Measurements from ENCODE around the gene CBR1. TPM values are rescaled to one million over a fixed set of nuclear protein-coding genes. Genes with fewer than 3 reads are reported as not detected.

CBR1 gene
- polyA plus RNA-seq, 1 donor from 2014 or later, result 9.2 TPM

DNA sequence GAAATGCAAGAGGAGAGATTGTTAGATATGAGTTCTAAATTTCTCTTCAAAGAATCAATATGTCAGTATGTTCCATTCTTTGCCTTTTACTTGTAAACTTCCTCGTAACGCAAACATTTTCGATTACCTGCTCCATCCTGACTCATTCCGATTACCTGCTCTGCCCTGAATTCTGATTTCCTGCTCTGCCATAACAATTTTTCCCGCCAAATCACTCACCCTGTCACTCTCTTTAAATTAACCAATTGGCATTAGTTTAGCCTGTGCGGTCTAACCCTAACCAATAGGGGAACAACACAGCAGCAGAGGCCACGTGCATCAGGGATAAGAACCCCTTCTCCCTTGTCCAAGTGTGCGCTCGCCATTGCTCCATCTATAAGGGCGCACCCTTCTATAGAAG is 40.0 kb downstream of the CBR1 start:
- H3K36me3 ChIP-seq (ENCODE audit: insufficient read depth, low read length), result no peaks in the 10 kb centered on the region
- TF ChIP-seq EZH2 (IDR thresholded peaks at IDR 0.05; ENCODE audit: borderline replicate concordance, insufficient read depth, low read length, poor library complexity, severe bottlenecking) (no peak), SMC3 (conservative IDR thresholded peaks at IDR 0.05; ENCODE audit: poor library complexity) (no peak), POLR2AphosphoS5 (IDR thresholded peaks at IDR 0.05) (no peak), TAF1 (IDR thresholded peaks at IDR 0.05; ENCODE audit: low read depth) (no peak), RAD21 (conservative IDR thresholded peaks at IDR 0.05) (no peak), MXI1 (conservative IDR thresholded peaks at IDR 0.05; ENCODE audit: poor library complexity, severe bottlenecking) (no peak), REST (IDR thresholded peaks at IDR 0.05; ENCODE audit: borderline replicate concordance) (no peak), CTCF (IDR thresholded peaks at IDR 0.05; ENCODE audit: poor library complexity, severe bottlenecking) (no peak), EP300 (conservative IDR thresholded peaks at IDR 0.05; ENCODE audit: poor library complexity, severe bottlenecking) (no peak)
- no peak overlapping the region for H3K4me3 ChIP-seq (ENCODE audit: low read length)
- peaks cover 7% of the 10 kb centered on the region for H3K27me3 ChIP-seq (ENCODE audit: insufficient read depth, low read depth, low read length)
- no peaks in the 10 kb centered on the region for H3F3A ChIP-seq (ENCODE audit: insufficient read depth, low read length, poor library complexity, severe bottlenecking)
- H2AFZ ChIP-seq (ENCODE audit: low read depth, low read length), result no peak overlapping the region
- H3K9me2 ChIP-seq (ENCODE audit: insufficient read depth, low read length), result no peaks in the 10 kb centered on the region
- H3K79me2 ChIP-seq (replicated peaks; ENCODE audit: insufficient read depth, low read length), result no peaks in the 10 kb centered on the region
- no peak overlapping the region for H3K4me2 ChIP-seq (ENCODE audit: low read length)
- H3K9ac ChIP-seq (ENCODE audit: low read length), result no peak overlapping the region
- no peaks in the 10 kb centered on the region for H3K9me3 ChIP-seq (ENCODE audit: low read length)
- H4K20me1 ChIP-seq (ENCODE audit: insufficient read depth), result no peaks in the 10 kb centered on the region
- H3K27ac ChIP-seq (ENCODE audit: low read length), result no peak overlapping the region

DNA sequence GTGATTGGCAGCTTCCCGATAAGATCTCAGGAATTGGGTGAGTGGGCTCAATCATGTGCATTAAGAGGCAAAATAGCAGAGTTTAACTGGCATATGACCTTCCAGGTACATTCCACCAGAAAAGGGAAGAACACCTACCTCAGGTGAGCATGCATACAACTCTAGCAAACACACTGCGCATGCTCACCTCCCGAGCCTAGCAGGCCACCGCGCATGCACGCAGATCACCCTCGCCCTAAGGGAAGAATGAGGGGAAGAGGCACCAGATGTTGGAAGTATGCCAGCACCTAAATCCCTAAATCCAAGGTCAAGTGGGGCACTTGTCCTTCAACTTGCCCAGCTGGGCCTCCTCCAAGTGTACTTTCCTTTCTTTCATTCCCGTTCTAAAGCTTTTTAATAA is 41.4 kb downstream of the CBR1 start:
- H3K4me3 ChIP-seq (ENCODE audit: low read length), result no peak overlapping the region

More for the DNA sequence above, 41.4 kb downstream of the CBR1 start:
- Histone ChIP-seq H3K9me2 (ENCODE audit: insufficient read depth, low read length) (no peaks in the 10 kb centered on the region), H2AFZ (ENCODE audit: low read depth, low read length) (no peak overlapping the region), H3K79me2 (replicated peaks; ENCODE audit: insufficient read depth, low read length) (no peaks in the 10 kb centered on the region), H3K27ac (ENCODE audit: low read length) (no peak overlapping the region), H3F3A (ENCODE audit: insufficient read depth, low read length, poor library complexity, severe bottlenecking) (no peaks in the 10 kb centered on the region), H4K20me1 (ENCODE audit: insufficient read depth) (no peaks in the 10 kb centered on the region), H3K9me3 (ENCODE audit: low read length) (no peaks in the 10 kb centered on the region), H3K4me2 (ENCODE audit: low read length) (no peak overlapping the region), H3K36me3 (ENCODE audit: insufficient read depth, low read length) (no peaks in the 10 kb centered on the region), H3K27me3 (ENCODE audit: insufficient read depth, low read depth, low read length) (no peaks in the 10 kb centered on the region), H3K9ac (ENCODE audit: low read length) (no peak overlapping the region)
- no peak for TF ChIP-seq EP300 (conservative IDR thresholded peaks at IDR 0.05; ENCODE audit: poor library complexity, severe bottlenecking)
- no peak for TF ChIP-seq REST (IDR thresholded peaks at IDR 0.05; ENCODE audit: borderline replicate concordance)
- TF ChIP-seq POLR2AphosphoS5 (IDR thresholded peaks at IDR 0.05), result no peak
- TF ChIP-seq MXI1 (conservative IDR thresholded peaks at IDR 0.05; ENCODE audit: poor library complexity, severe bottlenecking), result no peak
- no peak for TF ChIP-seq SMC3 (conservative IDR thresholded peaks at IDR 0.05; ENCODE audit: poor library complexity)
- no peak for TF ChIP-seq EZH2 (IDR thresholded peaks at IDR 0.05; ENCODE audit: borderline replicate concordance, insufficient read depth, low read length, poor library complexity, severe bottlenecking)
- TF ChIP-seq TAF1 (IDR thresholded peaks at IDR 0.05; ENCODE audit: low read depth), result no peak
- TF ChIP-seq RAD21 (conservative IDR thresholded peaks at IDR 0.05), result no peak
- TF ChIP-seq CTCF (IDR thresholded peaks at IDR 0.05; ENCODE audit: poor library complexity, severe bottlenecking), result no peak
